GM12878 (cell line): ENCODE results near the gene ZDHHC9.

Experiments
- EGR1 ChIP-seq, 2 experiments: IDR thresholded peaks; 1 replicate in 1 of 2; 2 replicates in 1 of 2; pipeline ENCODE4 v1.6.1; 2011 to 2012; ENCODE audit warnings: low read depth in 2 of 2, low read length in 2 of 2, borderline replicate concordance in 1 of 2, mild to moderate bottlenecking in 1 of 2, moderate library complexity in 1 of 2
- ESRRA ChIP-seq: IDR thresholded peaks from 2 replicates; pipeline ENCODE4 v1.6.1; 2012; ENCODE audit warnings: mild to moderate bottlenecking, low read length, improper control_type of control experiment
- EZH2 ChIP-seq: IDR thresholded peaks from 2 replicates; pipeline ENCODE4 v1.6.1; 2012; ENCODE audit warnings: low read depth, mild to moderate bottlenecking, control low read depth, inconsistent platforms, low read length, borderline replicate concordance; ENCODE audit not compliant: control insufficient read depth
- FOS ChIP-seq: IDR thresholded peaks from 3 replicates; pipeline ENCODE4 v1.6.1; 2011; ENCODE audit warnings: borderline replicate concordance; ENCODE audit not compliant: insufficient read length; ENCODE audit errors: extremely low read depth
- NFYA ChIP-seq: IDR thresholded peaks from 2 replicates; pipeline ENCODE4 v1.6.1; 2011; ENCODE audit warnings: low read depth, mild to moderate bottlenecking, low read length, improper control_type of control experiment, borderline replicate concordance
- POLR2AphosphoS2 ChIP-seq: IDR thresholded peaks from 2 replicates; pipeline ENCODE4 v1.6.1; 2011; ENCODE audit warnings: low read depth, mild to moderate bottlenecking, low read length, improper control_type of control experiment, moderate library complexity
- POLR2AphosphoS5 ChIP-seq: IDR thresholded peaks from 2 replicates; pipeline ENCODE4 v1.6.1; 2011; ENCODE audit warnings: mild to moderate bottlenecking, low read length, inconsistent platforms
- POU2F2 ChIP-seq: IDR thresholded peaks from 3 replicates; pipeline ENCODE4 v1.6.1; 2011; ENCODE audit warnings: low read depth, mild to moderate bottlenecking, low read length, borderline replicate concordance
- RAD51 ChIP-seq: fragments of 450-650 bp; IDR thresholded peaks from 2 replicates; pipeline ENCODE4 v1.6.1; 2016; ENCODE audit warnings: moderate library complexity, mild to moderate bottlenecking, inconsistent platforms
- YBX1 ChIP-seq: fragments of 450-650 bp; IDR thresholded peaks from 2 replicates; pipeline ENCODE4 v1.6.1; 2016; ENCODE audit warnings: antibody characterized with exemption
- ZNF274 ChIP-seq: IDR thresholded peaks from one replicate; pipeline ENCODE4 v1.8.0; 2011; ENCODE audit not compliant: insufficient read length, insufficient read depth
- TF ChIP-seq, protein P1 (sequence below), 3 experiments: IDR thresholded peaks in 2 of 3; conservative IDR thresholded peaks in 1 of 3; 2 replicates each; pipeline ENCODE4 v1.5.1; 2011; ENCODE audit warnings: low read depth in 3 of 3, low read length in 3 of 3, mild to moderate bottlenecking in 3 of 3, control low read depth in 2 of 3, moderate library complexity in 2 of 3, inconsistent platforms in 1 of 3, mixed read lengths in 1 of 3; ENCODE audit not compliant: control insufficient read depth in 2 of 3, insufficient read depth in 1 of 3; ENCODE audit errors: extremely low read depth in 1 of 3
- TF ChIP-seq, protein P2 (sequence below): IDR thresholded peaks from 2 replicates; pipeline ENCODE4 v1.6.1; 2011; ENCODE audit warnings: low read depth, low read length, improper control_type of control experiment, borderline replicate concordance
- TF ChIP-seq, protein P3 (sequence below): IDR thresholded peaks from 2 replicates; pipeline ENCODE4 v1.6.1; 2012; ENCODE audit warnings: low read depth, low read length, improper control_type of control experiment

DNA sequence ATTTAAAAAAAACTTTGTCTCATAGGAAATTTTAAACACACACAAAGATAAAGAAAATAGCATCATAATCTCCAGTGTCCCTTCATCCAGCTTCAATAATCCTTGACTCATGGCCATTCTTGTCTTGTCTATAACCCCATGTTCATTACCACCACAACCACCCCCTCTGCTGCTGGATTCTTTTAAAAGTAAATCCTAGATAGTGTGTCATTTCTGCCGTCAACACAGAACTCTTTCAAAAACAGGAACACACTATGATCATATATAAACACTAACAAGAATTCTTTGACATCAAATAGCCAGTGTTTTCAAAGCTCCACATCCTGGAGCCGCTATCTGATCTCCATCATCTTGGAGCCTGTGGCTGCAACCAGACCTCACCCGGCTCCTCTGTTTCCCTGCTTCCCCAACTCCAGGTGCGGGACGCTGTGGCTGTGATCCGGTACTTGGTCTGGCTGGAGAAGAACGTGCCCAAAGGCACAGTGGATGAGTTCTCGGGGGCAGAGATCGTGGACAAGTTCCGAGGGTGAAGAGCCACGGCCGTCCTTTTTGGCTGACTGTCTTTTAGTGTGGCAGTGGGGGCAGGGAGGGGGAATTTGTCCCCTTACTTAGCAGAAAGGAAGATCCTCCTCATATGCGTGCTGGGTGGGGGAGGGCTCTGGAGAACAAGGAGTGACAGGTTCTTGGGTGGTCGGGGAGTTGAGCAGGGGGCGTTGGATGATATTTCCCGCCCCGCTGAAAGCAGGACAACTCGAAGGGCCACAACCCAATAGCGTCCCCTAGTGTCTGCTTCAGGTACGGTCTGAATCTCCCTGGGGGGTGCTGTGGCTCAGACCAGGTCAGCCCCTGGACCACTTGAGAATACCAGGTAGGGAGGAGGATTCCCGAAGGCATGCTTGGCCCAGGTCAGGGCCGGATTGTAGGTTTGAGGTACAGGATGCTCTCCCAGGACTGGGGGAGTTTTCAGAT lies 89.3 kb downstream of the ZDHHC9 start:
- no peak for TF ChIP-seq NFYA
- TF ChIP-seq, protein P1, sequence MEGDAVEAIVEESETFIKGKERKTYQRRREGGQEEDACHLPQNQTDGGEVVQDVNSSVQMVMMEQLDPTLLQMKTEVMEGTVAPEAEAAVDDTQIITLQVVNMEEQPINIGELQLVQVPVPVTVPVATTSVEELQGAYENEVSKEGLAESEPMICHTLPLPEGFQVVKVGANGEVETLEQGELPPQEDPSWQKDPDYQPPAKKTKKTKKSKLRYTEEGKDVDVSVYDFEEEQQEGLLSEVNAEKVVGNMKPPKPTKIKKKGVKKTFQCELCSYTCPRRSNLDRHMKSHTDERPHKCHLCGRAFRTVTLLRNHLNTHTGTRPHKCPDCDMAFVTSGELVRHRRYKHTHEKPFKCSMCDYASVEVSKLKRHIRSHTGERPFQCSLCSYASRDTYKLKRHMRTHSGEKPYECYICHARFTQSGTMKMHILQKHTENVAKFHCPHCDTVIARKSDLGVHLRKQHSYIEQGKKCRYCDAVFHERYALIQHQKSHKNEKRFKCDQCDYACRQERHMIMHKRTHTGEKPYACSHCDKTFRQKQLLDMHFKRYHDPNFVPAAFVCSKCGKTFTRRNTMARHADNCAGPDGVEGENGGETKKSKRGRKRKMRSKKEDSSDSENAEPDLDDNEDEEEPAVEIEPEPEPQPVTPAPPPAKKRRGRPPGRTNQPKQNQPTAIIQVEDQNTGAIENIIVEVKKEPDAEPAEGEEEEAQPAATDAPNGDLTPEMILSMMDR (IDR thresholded peaks at IDR 0.05 in 2 of 3, conservative IDR thresholded peaks at IDR 0.05 in 1 of 3; ENCODE audit: control insufficient read depth in 2 of 3, extremely low read depth in 1 of 3, insufficient read depth in 1 of 3, low read depth in 3 of 3, low read length in 3 of 3), result peak; percentile 31 to 60 (median 56); a peak in 5 of 6 replicates
- no peak for TF ChIP-seq EZH2
- no peak for TF ChIP-seq POLR2AphosphoS5
- no peak for TF ChIP-seq RAD51
- TF ChIP-seq ZNF274, result no peak
- no peak for TF ChIP-seq FOS
- no peak for TF ChIP-seq POLR2AphosphoS2
- TF ChIP-seq, protein P2, sequence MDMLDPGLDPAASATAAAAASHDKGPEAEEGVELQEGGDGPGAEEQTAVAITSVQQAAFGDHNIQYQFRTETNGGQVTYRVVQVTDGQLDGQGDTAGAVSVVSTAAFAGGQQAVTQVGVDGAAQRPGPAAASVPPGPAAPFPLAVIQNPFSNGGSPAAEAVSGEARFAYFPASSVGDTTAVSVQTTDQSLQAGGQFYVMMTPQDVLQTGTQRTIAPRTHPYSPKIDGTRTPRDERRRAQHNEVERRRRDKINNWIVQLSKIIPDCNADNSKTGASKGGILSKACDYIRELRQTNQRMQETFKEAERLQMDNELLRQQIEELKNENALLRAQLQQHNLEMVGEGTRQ, result no peak
- TF ChIP-seq POU2F2, result no peak
- TF ChIP-seq YBX1, result no peak
- no peak for TF ChIP-seq EGR1 (IDR thresholded peaks at IDR 0.05; ENCODE audit: borderline replicate concordance in 1 of 2, low read depth in 2 of 2, low read length in 2 of 2)
- TF ChIP-seq, protein P3, sequence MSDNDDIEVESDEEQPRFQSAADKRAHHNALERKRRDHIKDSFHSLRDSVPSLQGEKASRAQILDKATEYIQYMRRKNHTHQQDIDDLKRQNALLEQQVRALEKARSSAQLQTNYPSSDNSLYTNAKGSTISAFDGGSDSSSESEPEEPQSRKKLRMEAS, result no peak
- TF ChIP-seq ESRRA, result no peak
